DOHH2 (cell line): ENCODE results near the gene POSTN.

Source experiments
- H3F3A ChIP-seq: fragments of 200-600 bp; sonication (generic), shearing (Covaris generic); 2 replicates; pipeline ENCODE4 v1.6.0; 2016; ENCODE audit warnings: antibody characterized with exemption, mild to moderate bottlenecking; ENCODE audit not compliant: control insufficient read depth, insufficient read depth
- H3K27ac ChIP-seq: fragments of 200-600 bp; sonication (generic); 2 replicates; pipeline ENCODE4 v1.5.1; 2014; ENCODE audit warnings: low read depth, mild to moderate bottlenecking, low read length, moderate library complexity
- H3K27me3 ChIP-seq: fragments of 200-600 bp; sonication (generic); 2 replicates; pipeline ENCODE4 v1.6.1; 2014; ENCODE audit warnings: mild to moderate bottlenecking, low read length, mixed read lengths; ENCODE audit not compliant: control insufficient read depth
- H3K36me3 ChIP-seq: fragments of 200-600 bp; sonication (generic); 2 replicates; pipeline ENCODE4 v1.6.1; 2014; ENCODE audit warnings: mild to moderate bottlenecking, low read length, moderate library complexity, mixed read lengths; ENCODE audit not compliant: control insufficient read depth
- H3K4me1 ChIP-seq: fragments of 200-600 bp; sonication (generic); 2 replicates; pipeline ENCODE4 v1.6.1; 2014; ENCODE audit warnings: mild to moderate bottlenecking, low read length, mixed read lengths; ENCODE audit not compliant: control insufficient read depth
- H3K4me2 ChIP-seq: fragments of 200-600 bp; sonication (generic); 2 replicates; pipeline ENCODE4 v1.6.0; 2014; ENCODE audit warnings: mild to moderate bottlenecking, low read length, moderate library complexity
- H3K4me3 ChIP-seq: fragments of 200-600 bp; sonication (generic); 2 replicates; pipeline ENCODE4 v1.5.1; 2014; ENCODE audit warnings: mild to moderate bottlenecking, low read length, mixed read lengths
- H3K79me2 ChIP-seq: fragments of 200-600 bp; sonication (generic); 2 replicates; pipeline ENCODE4 v1.6.1; 2014; ENCODE audit warnings: mild to moderate bottlenecking, low read length, mixed read lengths; ENCODE audit not compliant: control insufficient read depth
- H3K9me2 ChIP-seq: fragments of 200-600 bp; sonication (generic); replicated peaks from 2 replicates; pipeline ENCODE4 v1.6.1; 2014; ENCODE audit warnings: mild to moderate bottlenecking, low read length, mixed read lengths; ENCODE audit not compliant: control insufficient read depth
- H3K9me3 ChIP-seq: fragments of 200-600 bp; sonication (generic); 2 replicates; pipeline ENCODE4 v1.6.1; 2014; ENCODE audit warnings: antibody characterized with exemption, low read length, mixed read lengths; ENCODE audit not compliant: control insufficient read depth, insufficient read depth
- H4K20me1 ChIP-seq: fragments of 200-600 bp; sonication (generic); 2 replicates; pipeline ENCODE4 v1.6.0; 2014; ENCODE audit warnings: low read depth, mild to moderate bottlenecking, antibody characterized with exemption, low read length, moderate library complexity; ENCODE audit not compliant: control insufficient read depth, insufficient read depth
- EZH2phosphoT487 ChIP-seq: fragments of 200-600 bp; sonication (generic); IDR thresholded peaks from 2 replicates; pipeline ENCODE4 v1.6.1; 2017; ENCODE audit warnings: borderline replicate concordance, mild to moderate bottlenecking, antibody characterized with exemption, low read length, moderate library complexity, mixed read lengths
- TF ChIP-seq, protein P1 (sequence below): fragments of 200-600 bp; sonication (generic); IDR thresholded peaks from one replicate; pipeline ENCODE4 v1.5.1; 2014; ENCODE audit warnings: antibody characterized with exemption, mild to moderate bottlenecking, low read depth, low read length; ENCODE audit not compliant: poor library complexity, severe bottlenecking

POSTN gene

DNA sequence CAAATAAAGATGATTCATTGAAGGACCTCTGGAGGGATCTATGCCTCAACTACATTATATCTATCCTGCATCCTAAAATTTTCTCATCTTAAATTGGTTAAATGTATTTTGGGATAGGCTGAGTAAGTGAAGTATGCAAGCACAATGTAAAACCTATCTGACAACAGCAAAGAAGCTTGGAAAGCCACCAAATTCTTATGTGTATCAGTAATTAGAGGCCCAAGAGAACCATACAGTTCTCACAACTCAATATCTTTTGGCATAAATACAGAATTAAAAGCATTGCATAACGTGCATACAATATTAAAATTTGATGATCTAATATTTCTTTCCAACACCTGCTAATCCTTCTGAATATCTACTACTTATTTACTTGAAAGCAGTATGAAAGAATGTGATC is 13.0 kb downstream of the POSTN start:
- Histone ChIP-seq H3K27me3 (no peaks in the 10 kb centered on the region), H3F3A (no peaks in the 10 kb centered on the region), H3K4me1 (no peaks in the 10 kb centered on the region), H4K20me1 (no peaks in the 10 kb centered on the region), H3K79me2 (no peaks in the 10 kb centered on the region), H3K4me2 (no peak overlapping the region), H3K4me3 (no peak overlapping the region), H3K9me2 (no peaks in the 10 kb centered on the region), H3K36me3 (no peaks in the 10 kb centered on the region), H3K9me3 (no peaks in the 10 kb centered on the region), H3K27ac (no peak overlapping the region)
- TF ChIP-seq, protein P1, sequence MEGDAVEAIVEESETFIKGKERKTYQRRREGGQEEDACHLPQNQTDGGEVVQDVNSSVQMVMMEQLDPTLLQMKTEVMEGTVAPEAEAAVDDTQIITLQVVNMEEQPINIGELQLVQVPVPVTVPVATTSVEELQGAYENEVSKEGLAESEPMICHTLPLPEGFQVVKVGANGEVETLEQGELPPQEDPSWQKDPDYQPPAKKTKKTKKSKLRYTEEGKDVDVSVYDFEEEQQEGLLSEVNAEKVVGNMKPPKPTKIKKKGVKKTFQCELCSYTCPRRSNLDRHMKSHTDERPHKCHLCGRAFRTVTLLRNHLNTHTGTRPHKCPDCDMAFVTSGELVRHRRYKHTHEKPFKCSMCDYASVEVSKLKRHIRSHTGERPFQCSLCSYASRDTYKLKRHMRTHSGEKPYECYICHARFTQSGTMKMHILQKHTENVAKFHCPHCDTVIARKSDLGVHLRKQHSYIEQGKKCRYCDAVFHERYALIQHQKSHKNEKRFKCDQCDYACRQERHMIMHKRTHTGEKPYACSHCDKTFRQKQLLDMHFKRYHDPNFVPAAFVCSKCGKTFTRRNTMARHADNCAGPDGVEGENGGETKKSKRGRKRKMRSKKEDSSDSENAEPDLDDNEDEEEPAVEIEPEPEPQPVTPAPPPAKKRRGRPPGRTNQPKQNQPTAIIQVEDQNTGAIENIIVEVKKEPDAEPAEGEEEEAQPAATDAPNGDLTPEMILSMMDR = no peak
- TF ChIP-seq EZH2phosphoT487 = no peak

DNA sequence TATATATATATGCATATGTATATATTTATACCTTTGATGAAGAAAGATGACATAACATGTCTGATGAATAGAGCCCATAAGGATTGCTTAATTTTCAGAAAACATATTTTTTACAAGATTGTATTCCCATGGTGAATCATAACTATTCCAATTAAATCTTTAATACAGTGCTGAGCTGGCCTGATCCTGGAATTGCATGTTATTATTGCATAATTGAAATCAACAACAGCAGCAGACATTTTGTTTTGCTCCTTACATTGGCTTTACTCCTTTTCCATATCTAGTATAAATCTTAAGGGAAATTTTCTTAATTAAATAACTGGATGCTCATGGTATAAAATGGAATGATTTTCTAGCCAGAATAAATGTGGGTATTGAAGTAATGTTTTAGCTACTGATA is 22.0 kb downstream of the POSTN start:
- no peak overlapping the region for H3K4me3 ChIP-seq

DNA sequence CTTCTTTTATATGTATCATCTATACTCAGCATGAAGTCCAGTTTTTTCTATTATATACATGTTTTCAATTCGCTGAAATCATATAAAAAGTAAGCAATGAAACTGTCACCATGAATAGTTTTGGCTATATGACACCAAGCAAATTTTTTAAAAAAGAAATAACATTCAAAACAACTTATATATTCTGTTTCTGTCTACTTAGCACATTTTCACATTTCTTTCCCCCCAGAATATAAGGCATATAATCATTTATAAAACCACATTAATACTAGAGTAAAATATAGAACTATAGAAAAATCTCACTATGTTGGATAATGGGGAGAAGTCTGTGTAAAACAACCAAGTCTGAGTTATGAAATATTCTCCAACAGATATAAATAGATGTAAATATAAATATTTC is 33.1 kb downstream of the POSTN start:
- no peaks in the 10 kb centered on the region for H3K36me3 ChIP-seq
- no peaks in the 10 kb centered on the region for H3K27me3 ChIP-seq
- H3F3A ChIP-seq = no peaks in the 10 kb centered on the region
- no peaks in the 10 kb centered on the region for H4K20me1 ChIP-seq
- H3K4me1 ChIP-seq = no peaks in the 10 kb centered on the region
- no peak overlapping the region for H3K4me2 ChIP-seq
- H3K4me3 ChIP-seq = no peak overlapping the region
- H3K79me2 ChIP-seq = no peaks in the 10 kb centered on the region
- no peaks in the 10 kb centered on the region for H3K9me3 ChIP-seq
- no peak for TF ChIP-seq EZH2phosphoT487
- TF ChIP-seq, protein P1 = no peak
- no peak overlapping the region for H3K27ac ChIP-seq
- no peaks in the 10 kb centered on the region for H3K9me2 ChIP-seq

More for the DNA sequence above, 22.0 kb downstream of the POSTN start:
- Histone ChIP-seq H3K9me3 (no peaks in the 10 kb centered on the region), H3F3A (no peaks in the 10 kb centered on the region), H3K79me2 (no peaks in the 10 kb centered on the region), H3K9me2 (no peaks in the 10 kb centered on the region), H3K36me3 (no peaks in the 10 kb centered on the region), H4K20me1 (no peaks in the 10 kb centered on the region), H3K4me1 (no peaks in the 10 kb centered on the region), H3K27me3 (no peaks in the 10 kb centered on the region), H3K4me2 (no peak overlapping the region), H3K27ac (no peak overlapping the region)
- TF ChIP-seq, protein P1 = no peak
- TF ChIP-seq EZH2phosphoT487 = no peak

DNA sequence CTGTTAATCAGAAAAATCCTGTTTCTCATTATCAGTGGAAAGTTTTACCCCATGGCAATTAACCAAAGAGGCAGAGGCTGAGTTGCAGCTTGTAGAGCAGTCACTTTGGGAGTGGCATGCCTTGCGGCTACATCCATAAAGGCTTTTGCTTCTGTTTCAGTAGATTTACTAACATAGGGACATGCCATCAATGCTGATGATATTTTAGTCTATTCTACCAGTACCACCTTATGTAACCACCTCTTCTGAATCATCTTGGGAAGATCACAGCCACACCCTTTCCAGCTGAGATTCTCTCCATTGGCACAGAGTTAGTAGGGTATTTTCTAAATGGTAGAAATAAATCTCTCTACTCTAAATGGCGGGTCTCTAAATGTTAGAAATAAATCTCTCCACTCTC is 37.5 kb downstream of the POSTN start:
- Histone ChIP-seq H3K4me1 (no peaks in the 10 kb centered on the region), H3K9me2 (no peaks in the 10 kb centered on the region), H3K9me3 (no peaks in the 10 kb centered on the region), H4K20me1 (no peaks in the 10 kb centered on the region), H3K27ac (no peak overlapping the region), H3K4me2 (no peak overlapping the region), H3K27me3 (no peaks in the 10 kb centered on the region), H3F3A (no peaks in the 10 kb centered on the region), H3K36me3 (no peaks in the 10 kb centered on the region), H3K79me2 (no peaks in the 10 kb centered on the region), H3K4me3 (no peak overlapping the region)
- TF ChIP-seq, protein P1 = no peak
- no peak for TF ChIP-seq EZH2phosphoT487
